Gastrocnemius medialis (tissue), 4 donors: ENCODE results near the gene STAT6.
A peak's percentile ranks its signal among the peaks of the same experiment; 100 is the strongest.

Experiments used
- CTCF ChIP-seq, 5 experiments: fragments of 450-650 bp in 3 of 5; fragments of 200-600 bp in 2 of 5; sonication (generic) in 2 of 5; IDR thresholded peaks in 4 of 5; conservative IDR thresholded peaks in 1 of 5; 1 replicate in 4 of 5; 2 replicates in 1 of 5; pipeline ENCODE4 v1.5.1; 2016 to 2019; ENCODE audit warnings: antibody characterized with exemption in 5 of 5, mild to moderate bottlenecking in 3 of 5, moderate library complexity in 3 of 5
- POLR2A ChIP-seq, 2 donors: fragments of 450-650 bp; IDR thresholded peaks; one replicate each; pipeline ENCODE4 v1.6.1; 2017; ENCODE audit warnings: antibody characterized with exemption in 2 of 2, mild to moderate bottlenecking in 2 of 2, moderate library complexity in 2 of 2

DNA sequence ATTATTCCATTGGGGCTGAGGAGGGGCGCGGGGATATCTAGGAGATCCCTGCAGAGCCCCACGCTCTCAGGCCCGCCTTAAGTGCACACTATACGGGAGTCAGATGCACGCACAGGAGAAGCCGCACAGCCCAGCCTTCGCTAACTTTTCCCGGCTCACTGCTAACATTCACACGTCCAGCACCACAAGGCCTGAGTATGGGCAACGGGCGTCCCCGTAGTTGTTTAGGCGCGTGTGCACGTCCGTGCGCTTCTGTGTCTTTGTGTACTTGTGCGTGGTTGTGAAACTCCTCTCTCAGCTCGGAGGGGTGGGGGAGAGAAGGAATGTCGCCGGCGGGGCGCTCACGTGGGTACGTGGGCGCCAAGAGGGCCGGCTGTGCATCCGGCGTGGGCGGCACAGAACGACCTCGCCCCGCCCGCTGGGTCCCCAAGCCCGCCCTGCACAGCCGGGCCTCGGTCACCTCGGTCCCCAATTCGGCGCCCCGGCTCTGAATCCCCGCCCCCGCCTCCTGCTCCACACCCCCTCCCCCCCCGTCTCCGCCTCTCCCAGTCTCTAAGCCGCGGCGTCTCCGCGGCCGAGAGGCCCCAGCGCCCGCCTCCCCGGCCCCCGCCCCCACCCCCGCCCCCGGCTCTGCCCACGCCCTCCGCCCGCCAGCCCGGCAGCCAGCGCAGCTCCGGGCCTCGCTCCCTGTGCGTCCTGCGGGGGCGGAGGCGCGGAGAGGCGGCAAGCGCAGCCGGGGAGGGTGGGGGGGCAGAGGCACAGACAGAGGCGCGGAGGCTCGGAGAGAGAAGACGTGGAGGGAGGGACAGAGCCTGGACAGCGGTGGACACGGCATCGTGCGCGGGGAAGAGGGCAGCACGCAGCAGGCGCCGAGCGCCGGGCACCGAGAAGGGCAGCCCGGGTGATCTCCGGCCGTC is 22.6 kb downstream of the STAT6 start, which contains the start of gene NAB2:
- TF ChIP-seq CTCF (IDR thresholded peaks at IDR 0.05 in 4 of 5, conservative IDR thresholded peaks at IDR 0.05 in 1 of 5) (no peak), POLR2A (IDR thresholded peaks at IDR 0.05) (peak; percentile 68 to 80)
